ENCODE data around the gene PRSS53. TPM values are rescaled to one million over a fixed set of nuclear protein-coding genes. Genes with fewer than 3 reads are reported as not detected.

Gene PRSS53
- total and polyA plus RNA-seq, 10 of the 15 experiments (the other 5 are each of a cell fraction or from before 2014, with no cell fraction given) = 0.35 to 3.4 (median 0.88) TPM; not detected in 2

DNA sequence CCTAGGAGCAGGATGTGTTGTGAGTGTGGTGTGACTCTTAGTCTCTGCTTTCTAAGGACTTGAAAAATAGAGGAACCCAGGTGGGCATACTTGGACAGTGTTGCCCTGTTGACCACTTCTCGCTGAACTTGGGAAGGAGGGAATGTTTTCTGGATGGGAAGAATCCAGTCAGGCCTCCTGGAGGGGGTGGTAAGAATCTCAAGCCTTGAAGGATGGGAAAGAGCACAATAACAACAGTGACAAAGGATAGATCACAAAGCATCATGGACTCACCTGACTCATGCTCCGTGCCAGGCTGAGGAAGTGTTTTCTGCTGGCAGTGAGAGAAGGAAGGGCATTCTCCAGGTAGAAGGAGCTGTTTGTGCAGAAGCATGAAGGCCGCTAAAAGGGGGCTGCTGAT lies 37.1 kb upstream of the PRSS53 start:
- DNase-seq (ENCODE audit: low read depth, low spot score) = no peak
- no TSS peak for BruUV-seq (replicated peaks)
- H3K4me2 ChIP-seq (ENCODE audit: control insufficient read depth, insufficient read depth) = no peak overlapping the region
- no peaks in the 10 kb centered on the region for H3K9me3 ChIP-seq (replicated peaks; ENCODE audit: control insufficient read depth, insufficient read depth, low read length)
- no peak overlapping the region for H3K27ac ChIP-seq (ENCODE audit: control insufficient read depth, insufficient read depth)
- FAIRE-seq = no peak
- ChIA-PET SMC1A (ENCODE audit: uncharacterized antibody, unreplicated experiment) (no interaction called here), CTCF (no interaction called here), POLR2A (no interaction called here), RAD21 (ENCODE audit: unreplicated experiment) (no interaction called here)
- intact Hi-C loops (cut with micrococcal nuclease; ENCODE audit: unreplicated experiment) (no loop called here), in situ Hi-C loops (cut with MboI) (no loop called here)
- no peak overlapping the region for H2AFZ ChIP-seq (ENCODE audit: control insufficient read depth, low read depth, low read length)
- H3K27me3 ChIP-seq (replicated peaks in 1 of 2; ENCODE audit: control insufficient read depth in 2 of 2, insufficient read depth in 2 of 2, low read length in 1 of 2) = no peaks in the 10 kb centered on the region
- no peak overlapping the region for H3K4me3 ChIP-seq
- no peak overlapping the region for H3K9ac ChIP-seq (ENCODE audit: control insufficient read depth, insufficient read depth, low read length)
- H3K4me1 ChIP-seq (ENCODE audit: control insufficient read depth, insufficient read depth, low read length) = no peaks in the 10 kb centered on the region
- ATAC-seq = no peak
- peaks cover 0 to 4% of the 10 kb centered on the region in 2 experiments; a peak in 3 of 4 replicates for H3K36me3 ChIP-seq (ENCODE audit: control insufficient read depth in 2 of 2, insufficient read depth in 2 of 2, low read length in 1 of 2)
- 98% methylated on average over 3 of the region's 3 CpGs for WGBS (ENCODE audit: insufficient coverage, insufficient replicate concordance, low lambda C conversion rate, missing lambda C conversion rate)
- no peaks in the 10 kb centered on the region for H4K20me1 ChIP-seq (ENCODE audit: control insufficient read depth, insufficient read depth)
- TF ChIP-seq IKZF2 (IDR thresholded peaks at IDR 0.05) = no peak
- TF ChIP-seq BACH1 (IDR thresholded peaks at IDR 0.05; ENCODE audit: borderline replicate concordance) = no peak
- TF ChIP-seq RAD21 (IDR thresholded peaks at IDR 0.05; ENCODE audit: insufficient read depth, low read depth, low read length) = no peak
- TF ChIP-seq STAT1 (conservative IDR thresholded peaks at IDR 0.05) = no peak
- H3K79me2 ChIP-seq (ENCODE audit: control insufficient read depth, insufficient read depth, low read length) = no peaks in the 10 kb centered on the region

DNA sequence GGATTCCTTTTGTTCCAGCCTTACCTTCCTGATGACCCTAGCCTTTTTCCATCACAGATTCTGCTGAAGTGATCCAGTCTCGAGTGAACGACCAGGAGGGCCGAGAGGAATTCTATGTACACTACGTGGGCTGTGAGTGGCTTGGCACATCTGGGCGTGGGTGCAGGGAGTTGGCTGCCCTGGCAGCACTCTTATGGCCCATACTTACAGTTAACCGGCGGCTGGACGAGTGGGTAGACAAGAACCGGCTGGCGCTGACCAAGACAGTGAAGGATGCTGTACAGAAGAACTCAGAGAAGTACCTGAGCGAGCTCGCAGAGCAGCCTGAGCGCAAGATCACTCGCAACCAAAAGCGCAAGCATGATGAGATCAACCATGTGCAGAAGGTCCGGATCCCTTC lies 31.4 kb upstream of the PRSS53 start:
- Histone ChIP-seq H3K4me1 (ENCODE audit: control insufficient read depth, insufficient read depth, low read length) (peaks cover 8% of the 10 kb centered on the region), H3K27me3 (replicated peaks in 1 of 2; ENCODE audit: control insufficient read depth in 2 of 2, insufficient read depth in 2 of 2, low read length in 1 of 2) (no peaks in the 10 kb centered on the region), H4K20me1 (ENCODE audit: control insufficient read depth, insufficient read depth) (no peaks in the 10 kb centered on the region), H3K9me3 (replicated peaks; ENCODE audit: control insufficient read depth, insufficient read depth, low read length) (no peaks in the 10 kb centered on the region), H3K36me3 (ENCODE audit: control insufficient read depth in 2 of 2, insufficient read depth in 2 of 2, low read length in 1 of 2) (peaks cover 3 to 9% of the 10 kb centered on the region in 2 experiments; a peak in 3 of 4 replicates), H3K4me2 (ENCODE audit: control insufficient read depth, insufficient read depth) (no peak overlapping the region), H2AFZ (ENCODE audit: control insufficient read depth, low read depth, low read length) (no peak overlapping the region), H3K4me3 (no peak overlapping the region), H3K79me2 (ENCODE audit: control insufficient read depth, insufficient read depth, low read length) (peaks cover 11% of the 10 kb centered on the region), H3K9ac (ENCODE audit: control insufficient read depth, insufficient read depth, low read length) (no peak overlapping the region), H3K27ac (ENCODE audit: control insufficient read depth, insufficient read depth) (no peak overlapping the region)
- ATAC-seq = no peak
- DNase-seq (ENCODE audit: low read depth, low spot score) = no peak
- RAD21 ChIA-PET (ENCODE audit: unreplicated experiment) = interaction anchor here (5.2 kb wide), 1 partner anchor 23 kb away, joined by 48 read pairs; no protein-coding TSS in a partner anchor
- POLR2A ChIA-PET = interaction anchor here (1.0 kb wide), 1 partner anchor 22 kb away, joined by 5 read pairs; no protein-coding TSS in a partner anchor
- no peak for FAIRE-seq
- BruUV-seq (replicated peaks) = no TSS peak
- TF ChIP-seq MEF2B (IDR thresholded peaks at IDR 0.05; ENCODE audit: partially characterized antibody, poor library complexity, severe bottlenecking) (no peak), BMI1 (IDR thresholded peaks at IDR 0.05; ENCODE audit: borderline replicate concordance) (no peak), NFIC (IDR thresholded peaks at IDR 0.05; ENCODE audit: low read depth, low read length) (no peak), TARDBP (IDR thresholded peaks at IDR 0.05; ENCODE audit: borderline replicate concordance) (no peak), MXI1 (IDR thresholded peaks at IDR 0.05; ENCODE audit: low read depth, low read length) (no peak), SIN3A (IDR thresholded peaks at IDR 0.05; ENCODE audit: low read depth, low read length) (no peak), LARP7 (IDR thresholded peaks at IDR 0.05) (no peak), RAD51 (IDR thresholded peaks at IDR 0.05) (no peak), ZNF622 (IDR thresholded peaks at IDR 0.05) (no peak), SREBF1 (IDR thresholded peaks at IDR 0.05; ENCODE audit: low read length) (no peak), NR2F1 (conservative IDR thresholded peaks at IDR 0.05) (no peak), SMARCA5 (IDR thresholded peaks at IDR 0.05) (no peak), ZNF274 (IDR thresholded peaks at IDR 0.05; ENCODE audit: insufficient read depth, insufficient read length) (no peak)
- TF ChIP-seq, protein P1, sequence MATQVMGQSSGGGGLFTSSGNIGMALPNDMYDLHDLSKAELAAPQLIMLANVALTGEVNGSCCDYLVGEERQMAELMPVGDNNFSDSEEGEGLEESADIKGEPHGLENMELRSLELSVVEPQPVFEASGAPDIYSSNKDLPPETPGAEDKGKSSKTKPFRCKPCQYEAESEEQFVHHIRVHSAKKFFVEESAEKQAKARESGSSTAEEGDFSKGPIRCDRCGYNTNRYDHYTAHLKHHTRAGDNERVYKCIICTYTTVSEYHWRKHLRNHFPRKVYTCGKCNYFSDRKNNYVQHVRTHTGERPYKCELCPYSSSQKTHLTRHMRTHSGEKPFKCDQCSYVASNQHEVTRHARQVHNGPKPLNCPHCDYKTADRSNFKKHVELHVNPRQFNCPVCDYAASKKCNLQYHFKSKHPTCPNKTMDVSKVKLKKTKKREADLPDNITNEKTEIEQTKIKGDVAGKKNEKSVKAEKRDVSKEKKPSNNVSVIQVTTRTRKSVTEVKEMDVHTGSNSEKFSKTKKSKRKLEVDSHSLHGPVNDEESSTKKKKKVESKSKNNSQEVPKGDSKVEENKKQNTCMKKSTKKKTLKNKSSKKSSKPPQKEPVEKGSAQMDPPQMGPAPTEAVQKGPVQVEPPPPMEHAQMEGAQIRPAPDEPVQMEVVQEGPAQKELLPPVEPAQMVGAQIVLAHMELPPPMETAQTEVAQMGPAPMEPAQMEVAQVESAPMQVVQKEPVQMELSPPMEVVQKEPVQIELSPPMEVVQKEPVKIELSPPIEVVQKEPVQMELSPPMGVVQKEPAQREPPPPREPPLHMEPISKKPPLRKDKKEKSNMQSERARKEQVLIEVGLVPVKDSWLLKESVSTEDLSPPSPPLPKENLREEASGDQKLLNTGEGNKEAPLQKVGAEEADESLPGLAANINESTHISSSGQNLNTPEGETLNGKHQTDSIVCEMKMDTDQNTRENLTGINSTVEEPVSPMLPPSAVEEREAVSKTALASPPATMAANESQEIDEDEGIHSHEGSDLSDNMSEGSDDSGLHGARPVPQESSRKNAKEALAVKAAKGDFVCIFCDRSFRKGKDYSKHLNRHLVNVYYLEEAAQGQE (IDR thresholded peaks at IDR 0.05; ENCODE audit: low read depth, low read length) = no peak
- in situ Hi-C loops (cut with MboI) (no loop called here), intact Hi-C loops (cut with micrococcal nuclease; ENCODE audit: unreplicated experiment) (no loop called here)
- SMC1A ChIA-PET (ENCODE audit: uncharacterized antibody, unreplicated experiment) = interaction anchor here (0.7 to 2.0 kb wide), 3 partner anchors 16 to 262 kb away, joined by 3 to 9 read pairs (median 3); no protein-coding TSS in a partner anchor
- CTCF ChIA-PET = interaction anchor here (1.0 to 2.1 kb wide), 3 partner anchors 8 to 135 kb away, joined by 3 to 7 read pairs (median 6); no protein-coding TSS in a partner anchor
- WGBS (ENCODE audit: insufficient coverage, insufficient replicate concordance, low lambda C conversion rate, missing lambda C conversion rate) = 97% methylated on average over 16 of the region's 16 CpGs

Data from GM12878 (cell line).